HG02852 (cell line): ENCODE measurements around the gene RREB1.
A peak's percentile ranks its signal among the peaks of the same experiment; 100 is the strongest.

Experiments used
- ATAC-seq: cut with Tn5 transposase; IDR thresholded peaks from one replicate; pipeline ENCODE4 v1.9.1; 2021; ENCODE audit warnings: mild to moderate bottlenecking, moderate library complexity; ENCODE audit not compliant: unreplicated experiment

RREB1 gene

DNA sequence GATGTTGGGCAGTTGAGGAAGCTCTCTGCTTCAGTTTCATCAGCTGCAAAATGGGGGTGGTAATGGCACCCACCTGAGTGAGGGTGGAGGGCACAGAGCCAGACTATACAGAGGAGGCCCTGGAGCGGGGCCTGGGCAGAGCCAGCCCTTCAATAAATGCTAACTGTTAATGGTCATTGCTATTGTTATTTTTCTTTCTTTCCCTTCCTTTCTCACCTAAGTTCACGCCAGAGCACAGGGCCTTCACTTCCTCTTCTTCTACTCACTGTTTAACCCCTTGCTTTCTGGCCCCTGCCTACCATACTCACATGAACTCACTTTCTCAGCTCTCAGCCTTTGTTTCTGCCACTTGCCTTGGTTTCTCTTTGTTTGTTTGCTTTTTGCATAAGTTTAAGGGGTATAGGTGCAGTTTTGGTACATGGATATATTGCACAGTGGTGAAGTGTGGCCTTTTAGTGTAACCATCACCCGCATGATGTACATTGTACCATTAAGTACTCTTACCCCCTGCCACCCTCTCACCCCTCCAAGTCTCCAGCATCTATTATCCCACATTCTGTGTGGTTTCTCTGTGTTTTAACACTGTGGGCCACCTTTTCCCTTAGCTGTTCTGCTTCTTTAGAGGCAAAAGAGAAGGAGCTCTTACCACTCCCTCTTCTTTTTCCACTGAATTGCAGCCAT, 7.5 kb upstream of the RREB1 start:
- ATAC-seq = no peak

DNA sequence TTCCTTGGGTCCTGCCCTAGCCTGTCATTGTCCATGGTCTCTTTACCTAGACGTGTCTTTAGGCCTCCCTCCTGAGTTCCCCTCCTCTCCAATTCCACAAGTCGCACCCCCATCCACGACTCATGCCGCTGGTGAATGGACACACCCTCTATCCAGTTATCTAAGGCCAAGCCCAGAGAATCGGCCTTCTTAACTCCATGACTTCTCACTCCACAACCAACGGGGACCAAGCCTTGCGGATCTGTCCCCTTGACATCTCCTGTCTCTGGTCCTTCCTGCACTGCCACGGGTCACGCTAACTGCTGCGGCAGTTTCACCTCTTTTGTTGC, 7.0 kb upstream of the RREB1 start:
- ATAC-seq = no peak

GRCh38 chr6:7101290-7101689, 6.5 kb upstream of the RREB1 start:
- no peak for ATAC-seq

DNA sequence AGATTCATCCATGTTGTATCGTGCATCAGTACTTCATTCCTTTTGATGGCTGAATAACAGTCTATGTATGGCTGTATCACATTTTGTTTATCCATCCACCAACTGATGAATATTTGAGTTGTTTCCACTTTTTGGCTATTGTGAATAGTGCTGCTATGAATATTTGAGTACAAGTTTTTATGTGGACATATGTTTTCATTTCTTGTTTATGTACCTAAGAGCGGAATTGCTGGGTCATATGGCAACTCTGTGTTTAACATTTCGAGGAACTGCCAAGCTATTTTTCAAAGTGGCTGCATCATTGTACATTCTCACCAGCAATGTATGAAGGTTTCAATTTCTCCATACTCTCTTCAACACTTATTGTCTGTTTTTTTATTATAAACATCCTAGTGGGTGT, 3.0 kb upstream of the RREB1 start:
- ATAC-seq = no peak

- ATAC-seq = no peak
These were observed 1.5 kb upstream of the RREB1 start for GRCh38 chr6:7106215-7106751.

- peak; percentile 34 for ATAC-seq
These were observed 796 bp upstream of the RREB1 start for GRCh38 chr6:7106752-7107577.

GRCh38 chr6:7108196-7108963, 619 bp downstream of the RREB1 start:
- peak; percentile 10 for ATAC-seq

- no peak for ATAC-seq
These were observed 1.4 kb downstream of the RREB1 start for GRCh38 chr6:7108964-7109836.

GRCh38 chr6:7110092-7110792, 2.5 kb downstream of the RREB1 start:
- ATAC-seq = no peak

GRCh38 chr6:7111095-7111690, 3.4 kb downstream of the RREB1 start:
- no peak for ATAC-seq

DNA sequence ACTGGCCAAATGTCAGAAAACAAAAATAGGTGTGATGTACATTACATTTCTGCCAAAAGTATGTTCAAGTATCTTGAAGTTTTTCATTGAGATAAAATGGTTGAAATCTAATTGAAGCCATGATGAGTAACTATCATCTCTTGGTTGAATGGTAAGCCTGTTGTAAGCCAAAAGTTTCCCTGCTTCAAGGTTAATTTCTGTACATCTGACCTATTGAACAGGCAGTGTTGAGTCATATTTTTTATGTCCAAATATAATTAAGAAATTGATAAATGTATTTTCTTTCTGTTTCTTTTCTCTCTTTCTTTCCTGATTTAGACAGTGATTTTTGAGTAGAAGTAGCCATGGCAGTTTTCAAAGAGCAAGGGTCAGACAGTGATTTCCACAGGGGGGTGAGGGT, 4.4 kb downstream of the RREB1 start:
- ATAC-seq = no peak

DNA sequence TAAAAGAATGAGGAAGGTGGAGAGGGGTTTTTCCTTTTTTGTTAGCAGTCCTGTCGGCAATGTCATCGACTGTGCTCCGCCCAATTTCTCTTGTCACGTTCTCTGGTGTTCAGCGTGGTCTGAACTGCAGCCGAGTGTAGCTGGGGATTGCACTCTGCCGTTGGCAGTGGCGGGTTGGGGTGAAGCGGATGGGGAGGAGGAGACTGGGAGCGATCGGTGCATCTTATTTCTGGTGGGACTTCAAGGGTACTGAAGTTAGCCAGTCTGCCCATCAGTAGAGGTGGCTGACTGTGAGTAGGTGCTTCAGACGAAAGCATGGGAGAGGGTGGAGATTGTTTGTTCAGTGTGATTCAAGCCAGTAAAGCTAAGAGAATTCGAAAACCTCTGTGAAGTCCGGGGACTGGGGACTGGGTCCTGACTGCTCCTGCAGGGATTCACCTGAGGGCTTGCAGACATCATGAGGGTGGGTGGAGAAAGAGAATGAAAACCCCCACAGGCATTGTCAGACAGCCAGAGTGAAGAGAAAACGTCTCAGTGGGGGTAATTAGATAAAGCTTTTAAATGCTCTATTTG, 5.1 kb downstream of the RREB1 start:
- peak; percentile 36 for ATAC-seq

GRCh38 chr6:7114744-7115458, 7.1 kb downstream of the RREB1 start:
- ATAC-seq = no peak

GRCh38 chr6:7115543-7116231, 7.9 kb downstream of the RREB1 start:
- no peak for ATAC-seq

- no peak for ATAC-seq
These were observed 11.6 kb downstream of the RREB1 start for GRCh38 chr6:7119272-7119801.

DNA sequence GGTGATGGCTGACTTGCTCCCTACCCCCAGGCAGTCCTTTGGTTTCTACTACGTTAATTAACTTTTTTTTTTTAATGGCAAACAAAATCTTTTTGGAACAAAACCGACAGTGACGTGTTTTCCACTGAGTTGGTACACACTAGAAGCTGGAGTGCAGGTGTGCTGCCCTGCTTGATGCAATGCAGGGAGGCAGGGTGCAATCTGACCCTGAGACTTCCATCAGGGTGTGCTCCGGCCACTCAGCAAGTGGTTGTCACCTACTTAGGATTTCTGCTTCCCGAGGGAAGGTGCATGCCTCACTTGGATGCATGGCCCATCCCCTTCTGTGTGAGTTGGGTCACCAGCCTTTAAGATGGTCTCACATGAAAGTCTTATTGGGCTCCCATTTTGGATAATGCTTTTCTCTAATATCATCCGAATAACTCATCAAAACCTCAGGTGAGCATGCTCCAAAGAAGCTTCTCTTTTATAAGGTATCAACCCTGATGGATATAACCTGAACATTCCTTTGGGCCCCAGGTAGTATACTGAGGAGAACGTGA, 14.0 kb downstream of the RREB1 start:
- no peak for ATAC-seq

DNA sequence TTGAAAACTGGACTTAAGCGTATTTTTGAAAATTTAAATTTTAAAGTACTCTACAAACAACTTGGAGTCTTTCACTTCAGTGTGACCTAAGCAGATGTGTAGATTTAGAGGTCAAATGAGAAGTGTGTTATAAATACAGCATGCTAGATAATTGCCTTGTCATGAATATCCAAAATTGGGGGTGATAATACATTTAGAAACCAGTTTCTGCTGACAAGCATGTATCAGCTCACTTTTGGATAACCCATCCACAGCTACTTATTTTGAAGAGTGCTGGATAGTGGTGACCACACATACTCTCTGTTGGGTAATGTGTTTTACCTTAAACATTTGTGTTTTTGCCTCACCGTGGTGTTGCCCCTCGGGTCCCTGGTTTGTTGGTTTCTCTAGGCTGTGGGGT, 14.9 kb downstream of the RREB1 start:
- ATAC-seq = no peak
